Activated B cell treated with CpG ODN at 0.5 μM for 24 hours (primary cell): ENCODE measurements around the gene RSPH1. TPM values are rescaled to one million over a fixed set of nuclear protein-coding genes. Genes with fewer than 3 reads are reported as not detected.

Experiments used
- ATAC-seq: fragments of 200-7000 bp; cut with Tn5 transposase; one replicate; pipeline ENCODE4 v1.10.0; 2021; ENCODE audit warnings: low read depth, mild to moderate bottlenecking, moderate library complexity
- CTCF ChIA-PET: fragments of 350-600 bp; sonication (Branson Sonifier 250); formaldehyde crosslinking; loops from one replicate; lab custom pipeline; 2021; ENCODE audit warnings: antibody characterized with exemption; lab: Charles Lee
- POLR2A ChIA-PET: fragments of 350-600 bp; sonication (Branson Sonifier 250); formaldehyde crosslinking; loops from one replicate; lab custom pipeline; 2021; ENCODE audit warnings: antibody characterized with exemption; lab: Charles Lee
- DNase-seq: peaks from one replicate; pipeline ENCODE4 v3.0.0; 2022
- H3K27ac Mint-ChIP-seq: one replicate; pipeline ENCODE4 v1.8.0; 2020; ENCODE audit warnings: mixed read lengths
- H3K27me3 Mint-ChIP-seq: one replicate; pipeline ENCODE4 v1.8.0; 2021; ENCODE audit warnings: mixed read lengths
- H3K36me3 Mint-ChIP-seq: one replicate; pipeline ENCODE4 v1.8.0; 2021; ENCODE audit warnings: low read depth, mixed read lengths
- H3K4me1 Mint-ChIP-seq: one replicate; pipeline ENCODE4 v1.8.0; 2021; ENCODE audit warnings: mixed read lengths
- H3K4me3 Mint-ChIP-seq: one replicate; pipeline ENCODE4 v1.8.0; 2020; ENCODE audit warnings: mild to moderate bottlenecking, mixed read lengths
- H3K9me3 Mint-ChIP-seq: one replicate; pipeline ENCODE4 v1.8.0; 2020; ENCODE audit warnings: mixed read lengths
- CTCF ChIP-seq: fragments of 200-600 bp; IDR thresholded peaks from one replicate; pipeline ENCODE4 v1.8.0; 2022; ENCODE audit warnings: antibody characterized with exemption, mild to moderate bottlenecking
- intact Hi-C: fragments of 100-400 bp; cut with micrococcal nuclease; formaldehyde crosslinking; loops from one replicate; pipeline ENCODE4 v1.15.1; 2024
- total RNA-seq: library from RNA; stranded (reverse); gene quantifications from 2 replicates; pipeline ENCODE4 v1.2.3, GENCODE V29; 2022

RSPH1 gene
- total RNA-seq, 1 donor from 2014 or later: 0.38 TPM

- no peak for DNase-seq
- TF ChIP-seq CTCF: no peak
- CTCF ChIA-PET: interaction anchor here (1.0 kb wide), 1 partner anchor 76 kb away, joined by 3 read pairs; no protein-coding TSS in a partner anchor
- Mint-ChIP-seq H3K36me3 (peaks cover 90% of the 10 kb centered on the region), H3K4me3 (no peak overlapping the region), H3K4me1 (peaks cover 3% of the 10 kb centered on the region), H3K9me3 (no peaks in the 10 kb centered on the region), H3K27me3 (no peaks in the 10 kb centered on the region), H3K27ac (no peak overlapping the region)
- intact Hi-C loops: no loop called here
- ATAC-seq: no peak
- POLR2A ChIA-PET: interaction anchor here (0.6 kb wide), 1 partner anchor 330 kb away, joined by 4 read pairs; no protein-coding TSS in a partner anchor
These were observed 47.3 kb upstream of the RSPH1 start for GRCh38 chr21:42543106-42543847.

GRCh38 chr21:42542596-42542995 lies 46.6 kb upstream of the RSPH1 start:
- Mint-ChIP-seq H3K9me3 (no peaks in the 10 kb centered on the region), H3K4me3 (no peak overlapping the region), H3K36me3 (peaks cover 90% of the 10 kb centered on the region), H3K27ac (no peak overlapping the region), H3K27me3 (no peaks in the 10 kb centered on the region), H3K4me1 (peaks cover 6% of the 10 kb centered on the region)
- TF ChIP-seq CTCF: no peak
- no peak for ATAC-seq
- ChIA-PET CTCF (interaction anchor here (1.0 kb wide), 1 partner anchor 75 kb away, joined by 3 read pairs; no protein-coding TSS in a partner anchor), POLR2A (no interaction called here)
- intact Hi-C loops: no loop called here
- DNase-seq: no peak

- ChIA-PET CTCF (no interaction called here), POLR2A (no interaction called here)
- intact Hi-C loops: no loop called here
- DNase-seq: no peak
- peaks cover 91% of the 10 kb centered on the region for H3K36me3 Mint-ChIP-seq
- H3K27me3 Mint-ChIP-seq: no peaks in the 10 kb centered on the region
- H3K4me3 Mint-ChIP-seq: no peak overlapping the region
- H3K9me3 Mint-ChIP-seq: no peaks in the 10 kb centered on the region
- no peak overlapping the region for H3K27ac Mint-ChIP-seq
- H3K4me1 Mint-ChIP-seq: peaks cover 10% of the 10 kb centered on the region
- no peak for ATAC-seq
- no peak for TF ChIP-seq CTCF
These were observed 46.2 kb upstream of the RSPH1 start for GRCh38 chr21:42542196-42542595.

- Mint-ChIP-seq H3K4me1 (peaks cover 16% of the 10 kb centered on the region), H3K9me3 (no peaks in the 10 kb centered on the region), H3K4me3 (no peak overlapping the region), H3K27ac (no peak overlapping the region), H3K27me3 (no peaks in the 10 kb centered on the region), H3K36me3 (peaks cover 92% of the 10 kb centered on the region)
- intact Hi-C loops: no loop called here
- no peak for TF ChIP-seq CTCF
- ChIA-PET CTCF (no interaction called here), POLR2A (no interaction called here)
- no peak for DNase-seq
- no peak for ATAC-seq
These were observed 45.6 kb upstream of the RSPH1 start for GRCh38 chr21:42541618-42542017.

GRCh38 chr21:42541174-42541573 lies 45.1 kb upstream of the RSPH1 start:
- DNase-seq: no peak
- no peak for TF ChIP-seq CTCF
- ChIA-PET CTCF (interaction anchor here (1.0 kb wide), 1 partner anchor 396 kb away, joined by 3 read pairs; no protein-coding TSS in a partner anchor), POLR2A (no interaction called here)
- no peak overlapping the region for H3K4me3 Mint-ChIP-seq
- no peak for ATAC-seq
- H3K27ac Mint-ChIP-seq: no peak overlapping the region
- peaks cover 20% of the 10 kb centered on the region for H3K4me1 Mint-ChIP-seq
- no peaks in the 10 kb centered on the region for H3K27me3 Mint-ChIP-seq
- H3K36me3 Mint-ChIP-seq: peaks cover 92% of the 10 kb centered on the region
- no peaks in the 10 kb centered on the region for H3K9me3 Mint-ChIP-seq
- intact Hi-C loops: no loop called here
